Measurements from ENCODE around the gene EEF1AKMT3. TPM values are rescaled to one million over a fixed set of nuclear protein-coding genes. Genes with fewer than 3 reads are reported as not detected.

The EEF1AKMT3 gene
- total and polyA plus RNA-seq, 4 donors = 1.5 to 6.4 (median 2.1) TPM

GRCh38 chr12:57810450-57810849 lies 38.0 kb downstream of the EEF1AKMT3 start:
- Histone ChIP-seq H3K9me3 (ENCODE audit: control insufficient read depth in 4 of 4, low read length in 3 of 4) (no peaks in the 10 kb centered on the region), H3K9ac (ENCODE audit: low read depth in 1 of 2, low read length in 2 of 2) (no peak overlapping the region), H3K4me3 (ENCODE audit: low read depth in 1 of 3, low read length in 3 of 3) (no peak overlapping the region), H3K4me1 (ENCODE audit: control insufficient read depth in 4 of 4, insufficient read depth in 4 of 4, low read length in 3 of 4) (peaks cover 0 to 4% (median 3%) of the 10 kb centered on the region in 4 donors), H3K27me3 (ENCODE audit: control insufficient read depth in 4 of 4, insufficient read depth in 4 of 4, low read length in 3 of 4) (no peaks in the 10 kb centered on the region), H3K36me3 (ENCODE audit: control insufficient read depth in 4 of 4, insufficient read depth in 3 of 4, low read depth in 1 of 4, low read length in 3 of 4) (peaks cover 5 to 59% (median 46%) of the 10 kb centered on the region in 4 donors), H3K27ac (ENCODE audit: low read depth in 1 of 2, low read length in 2 of 2) (no peak overlapping the region)
- DNase-seq (ENCODE audit: low spot score) = no peak
- 97% methylated on average over 5 of the region's 5 CpGs for WGBS
- TF ChIP-seq MAX (IDR thresholded peaks at IDR 0.05) (no peak), ZBTB33 (IDR thresholded peaks at IDR 0.05) (no peak), REST (IDR thresholded peaks at IDR 0.05) (no peak), RXRA (IDR thresholded peaks at IDR 0.05) (no peak), CTCF (IDR thresholded peaks at IDR 0.05; ENCODE audit: low read depth, low read length, missing input control) (no peak), RAD21 (IDR thresholded peaks at IDR 0.05) (no peak), NR2F2 (IDR thresholded peaks at IDR 0.05) (no peak), YY1 (IDR thresholded peaks at IDR 0.05) (no peak), GABPA (IDR thresholded peaks at IDR 0.05 in 1 of 2, conservative IDR thresholded peaks at IDR 0.05 in 1 of 2) (no peak), JUND (IDR thresholded peaks at IDR 0.05) (no peak), ATF3 (IDR thresholded peaks at IDR 0.05) (no peak), TAF1 (conservative IDR thresholded peaks at IDR 0.05) (no peak), FOXA2 (IDR thresholded peaks at IDR 0.05) (no peak), FOXA1 (IDR thresholded peaks at IDR 0.05) (no peak)

GRCh38 chr12:57811028-57811755 lies 38.8 kb downstream of the EEF1AKMT3 start:
- Histone ChIP-seq H3K27ac (ENCODE audit: low read depth in 1 of 2, low read length in 2 of 2) (no peak overlapping the region), H3K36me3 (ENCODE audit: control insufficient read depth in 4 of 4, insufficient read depth in 3 of 4, low read depth in 1 of 4, low read length in 3 of 4) (peaks cover 5 to 57% (median 45%) of the 10 kb centered on the region in 4 donors), H3K9me3 (ENCODE audit: control insufficient read depth in 4 of 4, low read length in 3 of 4) (no peaks in the 10 kb centered on the region), H3K4me1 (ENCODE audit: control insufficient read depth in 4 of 4, insufficient read depth in 4 of 4, low read length in 3 of 4) (peaks cover 0 to 8% (median 4%) of the 10 kb centered on the region in 4 donors), H3K27me3 (ENCODE audit: control insufficient read depth in 4 of 4, insufficient read depth in 4 of 4, low read length in 3 of 4) (no peaks in the 10 kb centered on the region), H3K4me3 (ENCODE audit: low read depth in 1 of 3, low read length in 3 of 3) (no peak overlapping the region), H3K9ac (ENCODE audit: low read depth in 1 of 2, low read length in 2 of 2) (no peak overlapping the region)
- WGBS = 97% methylated on average over 10 of the region's 10 CpGs
- TF ChIP-seq RAD21 (IDR thresholded peaks at IDR 0.05) (no peak), REST (IDR thresholded peaks at IDR 0.05) (no peak)
- no peak for DNase-seq (ENCODE audit: low spot score)

All from liver (tissue), 9 donors.